B cell (primary cell): ENCODE results near the gene IWS1. TPM values are rescaled to one million over a fixed set of nuclear protein-coding genes. Genes with fewer than 3 reads are reported as not detected.

Source experiments
- ATAC-seq: fragments of 200-7000 bp; cut with Tn5 transposase; one replicate; pipeline ENCODE4 v1.10.0; 2021; ENCODE audit warnings: low read depth, mild to moderate bottlenecking, moderate number of reproducible peaks, moderate library complexity
- CTCF ChIA-PET: fragments of 350-600 bp; sonication (Branson Sonifier 250); formaldehyde crosslinking; loops from one replicate; lab custom pipeline; 2021; ENCODE audit warnings: antibody characterized with exemption, inconsistent platforms; lab: Charles Lee
- POLR2A ChIA-PET: fragments of 350-600 bp; sonication (Branson Sonifier 250); formaldehyde crosslinking; loops from one replicate; lab custom pipeline; 2021; ENCODE audit warnings: antibody characterized with exemption; lab: Charles Lee
- DNase-seq: peaks from one replicate; pipeline ENCODE4 v3.0.0; 2013
- H2AFZ ChIP-seq: 2 replicates; pipeline ENCODE4 v1.6.1; 2012; ENCODE audit warnings: mild to moderate bottlenecking, low read depth, low read length; ENCODE audit not compliant: insufficient read depth, poor library complexity, severe bottlenecking
- H3K27ac ChIP-seq, 2 donors: 1 replicate in 1 of 2; 2 replicates in 1 of 2; pipeline ENCODE4 v1.5.1; 2012 to 2013; ENCODE audit warnings: low read length in 2 of 2, mild to moderate bottlenecking in 2 of 2, moderate library complexity in 1 of 2
- H3K27me3 ChIP-seq, 4 experiments: fragments of 200-600 bp in 1 of 4; sonication (generic) in 1 of 4; replicated peaks in 1 of 4; 1 replicate in 2 of 4; 2 replicates in 2 of 4; pipeline versions ENCODE4 v1.6.1 to v1.7.0; 2013 to 2016; ENCODE audit warnings: low read length in 3 of 4, mild to moderate bottlenecking in 2 of 4, mixed read lengths in 1 of 4, moderate library complexity in 1 of 4; ENCODE audit not compliant: insufficient read depth in 4 of 4, control insufficient read depth in 3 of 4; ENCODE audit errors: control extremely low read depth in 1 of 4
- H3K36me3 ChIP-seq, 2 experiments: replicated peaks in 1 of 2; 1 replicate in 1 of 2; 2 replicates in 1 of 2; pipeline versions ENCODE4 v1.6.1 to v1.7.1; 2013; ENCODE audit warnings: low read length in 1 of 2; ENCODE audit not compliant: insufficient read depth in 2 of 2, control insufficient read depth in 1 of 2; ENCODE audit errors: control extremely low read depth in 1 of 2, extremely low read depth in 1 of 2
- H3K4me1 ChIP-seq, 2 donors: fragments of 200-600 bp in 1 of 2; sonication (generic) in 1 of 2; 1 replicate in 1 of 2; 2 replicates in 1 of 2; pipeline versions ENCODE4 v1.5.1 to v1.6.1; 2013 to 2017; ENCODE audit warnings: low read length in 2 of 2; ENCODE audit not compliant: control insufficient read depth in 2 of 2, insufficient read depth in 2 of 2
- H3K4me2 ChIP-seq: replicated peaks from 2 replicates; pipeline ENCODE3; 2012; ENCODE audit warnings: mild to moderate bottlenecking, low read depth, low read length; ENCODE audit not compliant: poor library complexity, severe bottlenecking
- H3K4me3 ChIP-seq, 5 experiments: fragments of 200-600 bp in 1 of 5; sonication (generic) in 1 of 5; 1 replicate in 3 of 5; 2 replicates in 2 of 5; pipeline versions ENCODE4 v1.5.1 to v1.7.0; 2011 to 2016; ENCODE audit warnings: low read length in 4 of 5, mild to moderate bottlenecking in 4 of 5, low read depth in 2 of 5, control low read depth in 1 of 5, moderate library complexity in 1 of 5; ENCODE audit not compliant: insufficient read depth in 1 of 5; ENCODE audit errors: control extremely low read depth in 1 of 5, extremely low read depth in 1 of 5
- H3K79me2 ChIP-seq: fragments of 200-600 bp; sonication (generic); one replicate; pipeline ENCODE4 v1.6.0; 2016; ENCODE audit warnings: low read length; ENCODE audit not compliant: control insufficient read depth, insufficient read depth
- H3K9ac ChIP-seq: fragments of 200-600 bp; sonication (generic); 2 replicates; pipeline ENCODE4 v1.6.1; 2017; ENCODE audit warnings: mild to moderate bottlenecking, low read length, moderate library complexity
- H3K9me3 ChIP-seq, 3 donors: one replicate each; pipeline versions ENCODE4 v1.6.1 to v1.7.1; 2013; ENCODE audit warnings: low read length in 2 of 3; ENCODE audit not compliant: control insufficient read depth in 2 of 3, insufficient read depth in 1 of 3; ENCODE audit errors: control extremely low read depth in 1 of 3
- H4K20me1 ChIP-seq: 2 replicates; pipeline ENCODE4 v1.6.0; 2012; ENCODE audit warnings: mild to moderate bottlenecking, low read length; ENCODE audit not compliant: insufficient read depth, control insufficient read depth, poor library complexity, severe bottlenecking
- H3K27ac Mint-ChIP-seq: one replicate; pipeline ENCODE4 v1.8.0; 2021; ENCODE audit warnings: mixed read lengths
- H3K27me3 Mint-ChIP-seq: one replicate; pipeline ENCODE4 v1.8.0; 2021; ENCODE audit warnings: mixed read lengths
- H3K4me1 Mint-ChIP-seq: one replicate; pipeline ENCODE4 v1.8.0; 2021; ENCODE audit warnings: mixed read lengths
- H3K4me3 Mint-ChIP-seq: one replicate; pipeline ENCODE4 v1.8.0; 2021; ENCODE audit warnings: mixed read lengths
- H3K9me3 Mint-ChIP-seq: one replicate; pipeline ENCODE4 v1.8.0; 2022; ENCODE audit warnings: mixed read lengths; ENCODE audit not compliant: insufficient read depth
- EZH2 ChIP-seq: IDR thresholded peaks from 2 replicates; pipeline ENCODE4 v1.6.1; 2012; ENCODE audit warnings: borderline replicate concordance, low read depth, mild to moderate bottlenecking, moderate library complexity, low read length; ENCODE audit not compliant: insufficient read depth, poor library complexity, severe bottlenecking
- WGBS: methylation state at CpG from one replicate; pipeline ENCODE4 v1.1.5; 2013; ENCODE audit warnings: missing lambda C conversion rate; ENCODE audit not compliant: insufficient coverage; 5-methylcytosine and 5-hydroxymethylcytosine counted together
- intact Hi-C: fragments of 100-400 bp; cut with micrococcal nuclease; formaldehyde crosslinking; loops from one replicate; pipeline ENCODE4 v1.10.0; 2022
- polyA plus RNA-seq: library from polyadenylated mRNA; depleted of rRNA; stranded (reverse); fragments of >200 nt; gene quantifications from 2 replicates; pipeline ENCODE4 v1.2.3, GENCODE V29; 2012
- small RNA-seq: library from RNA; depleted of rRNA; stranded (forward); fragments of <200 nt; gene quantifications from one replicate; pipeline ENCODE3, GENCODE V24; 2012; ENCODE audit warnings: low replicate concordance, low read depth; ENCODE audit not compliant: insufficient read length
- total RNA-seq, 2 donors: library from RNA; stranded (reverse); fragments of 120-200 nt in 1 of 2; gene quantifications; 1 replicate in 1 of 2; 2 replicates in 1 of 2; pipeline versions ENCODE4 v1.2.3 to v1.2.4, GENCODE V29; 2013 to 2022
- TF ChIP-seq, protein P1 (sequence below): fragments of 200-600 bp; IDR thresholded peaks from one replicate; pipeline ENCODE4 v1.8.0; 2022; ENCODE audit warnings: antibody characterized with exemption, mild to moderate bottlenecking

Gene IWS1
- total and polyA plus RNA-seq, 2 donors (not counting 1 experiment from before 2014, with no cell fraction given), result 22.5 to 45.9 TPM

DNA sequence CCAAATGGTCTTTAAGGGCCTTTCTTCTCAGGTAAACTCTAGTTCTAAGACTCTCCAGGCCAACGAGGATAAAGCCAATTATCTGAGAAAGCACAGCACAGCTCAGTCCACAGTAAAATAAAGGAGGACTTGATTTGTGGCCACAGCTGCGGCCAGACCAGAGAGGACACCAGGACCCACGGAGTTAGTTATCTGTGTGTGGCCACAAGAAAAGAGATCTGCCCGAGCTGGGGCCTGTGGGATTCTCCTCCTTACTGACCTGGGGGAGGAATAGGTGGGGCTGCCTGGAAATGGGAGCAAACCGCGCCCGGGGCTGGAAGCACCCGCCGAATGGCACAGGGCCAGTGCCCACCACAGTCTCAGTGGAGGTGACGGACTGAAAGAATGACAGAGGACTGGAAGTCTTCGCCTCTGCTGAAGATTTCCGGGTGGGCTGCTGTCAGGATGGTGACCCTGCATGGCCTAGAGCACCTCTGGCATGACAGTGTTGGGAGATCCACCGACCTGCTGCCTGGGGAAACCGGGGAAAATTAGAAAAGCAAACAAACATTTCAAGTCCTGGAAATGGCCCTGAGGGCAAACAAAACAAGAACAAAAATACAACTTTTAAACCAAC, 94.8 kb downstream of the IWS1 start:
- H3K4me1 Mint-ChIP-seq, result no peaks in the 10 kb centered on the region
- WGBS, result 90% methylated on average over 13 of the region's 14 CpGs

More for the DNA sequence above, 94.8 kb downstream of the IWS1 start:
- no peaks in the 10 kb centered on the region for H3K79me2 ChIP-seq
- H3K27ac ChIP-seq, result no peak overlapping the region
- no peaks in the 10 kb centered on the region for H3K36me3 ChIP-seq
- DNase-seq (no peak), ATAC-seq (no peak)
- no peak overlapping the region for H3K9ac ChIP-seq
- H4K20me1 ChIP-seq, result no peaks in the 10 kb centered on the region
- ChIA-PET CTCF (interaction anchor here (0.6 kb wide), 1 partner anchor 718 kb away, joined by 4 read pairs; no protein-coding TSS in a partner anchor), POLR2A (no interaction called here)
- H3K27me3 ChIP-seq, result no peaks in the 10 kb centered on the region
- no peaks in the 10 kb centered on the region for H3K9me3 ChIP-seq
- no peak overlapping the region for H2AFZ ChIP-seq
- H3K4me2 ChIP-seq, result no peak overlapping the region
- intact Hi-C loops, result no loop called here
- H3K4me3 Mint-ChIP-seq, result no peak overlapping the region
- TF ChIP-seq, protein P1, sequence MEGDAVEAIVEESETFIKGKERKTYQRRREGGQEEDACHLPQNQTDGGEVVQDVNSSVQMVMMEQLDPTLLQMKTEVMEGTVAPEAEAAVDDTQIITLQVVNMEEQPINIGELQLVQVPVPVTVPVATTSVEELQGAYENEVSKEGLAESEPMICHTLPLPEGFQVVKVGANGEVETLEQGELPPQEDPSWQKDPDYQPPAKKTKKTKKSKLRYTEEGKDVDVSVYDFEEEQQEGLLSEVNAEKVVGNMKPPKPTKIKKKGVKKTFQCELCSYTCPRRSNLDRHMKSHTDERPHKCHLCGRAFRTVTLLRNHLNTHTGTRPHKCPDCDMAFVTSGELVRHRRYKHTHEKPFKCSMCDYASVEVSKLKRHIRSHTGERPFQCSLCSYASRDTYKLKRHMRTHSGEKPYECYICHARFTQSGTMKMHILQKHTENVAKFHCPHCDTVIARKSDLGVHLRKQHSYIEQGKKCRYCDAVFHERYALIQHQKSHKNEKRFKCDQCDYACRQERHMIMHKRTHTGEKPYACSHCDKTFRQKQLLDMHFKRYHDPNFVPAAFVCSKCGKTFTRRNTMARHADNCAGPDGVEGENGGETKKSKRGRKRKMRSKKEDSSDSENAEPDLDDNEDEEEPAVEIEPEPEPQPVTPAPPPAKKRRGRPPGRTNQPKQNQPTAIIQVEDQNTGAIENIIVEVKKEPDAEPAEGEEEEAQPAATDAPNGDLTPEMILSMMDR, result no peak
- TF ChIP-seq EZH2, result no peak
- no peak overlapping the region for H3K4me3 ChIP-seq
- no peak overlapping the region for H3K27ac Mint-ChIP-seq
- H3K4me1 ChIP-seq, result no peaks in the 10 kb centered on the region
- H3K27me3 Mint-ChIP-seq, result no peaks in the 10 kb centered on the region
- H3K9me3 Mint-ChIP-seq, result no peaks in the 10 kb centered on the region

Small RNA genes within 50 kb of the gene (small RNA-seq; reads per million reads assigned to genes)
- gene RNU4-48P, result not detected

Other genes with a start within 250 kb of the IWS1 start
- 74.8 and 79.3 TPM in 2 replicates for gene ERCC3, start 232.3 kb downstream of the IWS1 start, total RNA-seq
- 74.4 and 81.6 TPM in 2 replicates for gene ERCC3, start 232.3 kb downstream of the IWS1 start, polyA plus RNA-seq
- 112 and 118 TPM in 2 replicates for gene MAP3K2, start 138.5 kb downstream of the IWS1 start, total RNA-seq
- gene MAP3K2, start 138.5 kb downstream of the IWS1 start, polyA plus RNA-seq, result 9.9 and 18.6 TPM in 2 replicates
- 1.2 TPM in 1 of 2 replicates, not detected in the other for gene PROC, start 108.1 kb downstream of the IWS1 start, total RNA-seq
- 0.40 and 0.58 TPM in 2 replicates for gene PROC, start 108.1 kb downstream of the IWS1 start, polyA plus RNA-seq
- 2.6 and 5.0 TPM in 2 replicates for gene MYO7B, start 9.2 kb upstream of the IWS1 start, total RNA-seq
- 3.6 and 68.2 TPM in 2 replicates for gene MYO7B, start 9.2 kb upstream of the IWS1 start, polyA plus RNA-seq
- 0.22 TPM in 1 of 2 replicates, not detected in the other for gene GPR17, start 119.7 kb upstream of the IWS1 start, total RNA-seq
- gene GPR17, start 119.7 kb upstream of the IWS1 start, polyA plus RNA-seq, result 0.06 TPM in 1 of 2 replicates, not detected in the other
- gene LIMS2, start 149.0 kb upstream of the IWS1 start, total RNA-seq, result 4.2 and 6.7 TPM in 2 replicates
- gene LIMS2, start 149.0 kb upstream of the IWS1 start, polyA plus RNA-seq, result 15.4 and 32.2 TPM in 2 replicates
- gene SFT2D3, start 175.0 kb upstream of the IWS1 start, total RNA-seq, result 13.6 and 14.2 TPM in 2 replicates
- gene SFT2D3, start 175.0 kb upstream of the IWS1 start, polyA plus RNA-seq, result 2.5 and 3.5 TPM in 2 replicates